GM19468 (cell line): ENCODE results near the gene APLN.

Source experiments
- ATAC-seq: cut with Tn5 transposase; IDR thresholded peaks from one replicate; pipeline ENCODE4 v1.9.1; 2021; ENCODE audit warnings: mild to moderate bottlenecking, moderate library complexity, moderate number of reproducible peaks; ENCODE audit not compliant: unreplicated experiment; ENCODE audit errors: extremely low read depth

APLN gene

DNA sequence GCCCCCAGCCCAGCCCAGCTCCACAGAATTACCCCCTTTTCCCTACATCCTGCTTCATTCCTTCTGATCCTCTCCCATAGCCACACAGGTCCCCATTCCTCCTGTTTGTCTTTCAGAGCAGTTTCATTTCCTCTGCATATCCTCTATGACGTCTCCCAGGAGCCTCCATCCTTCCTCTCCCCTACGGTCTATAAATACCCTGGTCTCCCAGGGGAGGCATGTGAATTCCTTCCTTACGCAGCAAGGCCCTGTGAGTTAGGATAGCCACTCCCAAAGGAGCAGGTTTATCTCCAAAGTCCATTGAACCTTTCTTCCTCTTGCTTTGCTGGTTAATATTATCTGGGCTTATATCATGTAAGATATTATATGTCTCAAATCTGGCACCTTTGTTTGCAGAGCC is 8.4 kb upstream of the APLN start:
- ATAC-seq = no peak

GRCh38 chrX:129661369-129661768 is 6.6 kb upstream of the APLN start:
- ATAC-seq = no peak

DNA sequence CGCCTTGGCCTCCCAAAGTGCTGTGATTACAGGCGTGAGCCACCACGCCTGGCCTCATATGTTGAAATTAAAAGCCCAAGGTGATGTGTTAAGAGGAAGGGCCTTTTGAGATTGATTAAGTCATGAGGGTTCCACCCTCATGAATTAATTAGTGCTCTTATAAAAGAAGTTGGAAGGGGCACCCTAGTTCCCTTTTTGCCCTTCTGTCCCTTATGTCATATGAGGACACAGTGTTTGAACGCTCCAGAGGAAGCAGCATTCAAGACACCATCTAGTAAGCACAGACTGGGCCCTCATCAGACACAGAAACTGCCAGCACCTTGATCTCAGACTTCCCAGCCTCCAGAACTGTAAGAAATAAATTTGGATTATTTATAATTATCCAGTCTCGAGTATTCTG is 5.1 kb upstream of the APLN start:
- ATAC-seq = no peak

DNA sequence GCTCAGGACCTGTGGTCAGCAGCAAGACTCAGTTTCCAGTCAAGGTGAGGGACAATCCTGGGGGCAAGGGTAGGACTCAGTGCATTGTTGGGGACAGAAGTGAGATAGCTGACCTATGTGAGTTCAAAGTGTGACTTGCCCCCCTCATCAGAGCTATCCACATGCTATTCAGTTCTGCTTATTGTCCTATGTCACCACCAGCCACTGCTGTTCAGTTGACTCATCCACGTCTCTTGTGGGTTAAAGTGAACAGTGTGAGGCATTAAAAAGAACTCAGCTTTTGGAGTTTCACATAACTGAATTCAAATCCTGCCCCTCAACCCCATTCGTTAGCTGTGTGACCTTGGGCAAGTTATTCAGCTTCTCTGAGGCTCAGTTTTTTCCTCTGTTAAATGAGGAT is 4.4 kb upstream of the APLN start:
- no peak for ATAC-seq

GRCh38 chrX:129658429-129658828 is 3.7 kb upstream of the APLN start:
- ATAC-seq = no peak

GRCh38 chrX:129655547-129656249 is 942 bp upstream of the APLN start:
- no peak for ATAC-seq

DNA sequence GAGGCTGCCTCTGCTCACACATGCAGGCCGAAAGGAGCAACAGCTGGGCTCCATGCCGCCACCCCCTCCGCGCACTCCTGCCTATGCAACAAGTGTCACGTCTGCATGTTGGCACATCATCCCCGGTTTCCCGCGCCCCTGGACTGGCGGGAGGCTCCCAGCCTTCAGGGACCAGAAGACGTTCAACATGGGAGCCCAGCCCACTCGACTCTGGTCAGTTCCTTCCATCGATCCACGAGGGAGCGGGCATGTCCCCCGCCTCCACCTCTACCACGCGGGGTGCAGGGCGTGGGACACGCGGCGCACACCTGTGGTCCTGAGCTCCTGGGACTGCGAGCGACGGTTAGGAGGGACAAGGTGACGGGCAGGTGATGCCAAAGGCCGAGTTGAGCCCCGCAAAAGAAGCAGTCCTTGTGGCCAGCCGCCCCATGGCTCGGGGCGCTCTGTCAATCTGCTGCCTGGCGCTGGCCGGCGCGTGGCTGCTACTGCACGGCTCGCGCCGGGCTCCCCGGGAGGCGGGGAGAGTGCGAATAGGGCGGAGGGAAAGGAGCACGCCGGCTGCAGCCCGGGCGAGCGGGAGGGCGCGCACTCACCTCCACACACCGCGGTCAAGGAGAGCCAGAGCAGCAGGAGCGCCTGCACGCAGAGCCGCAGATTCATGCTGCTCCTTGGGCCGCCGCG is 645 bp downstream of the APLN start:
- ATAC-seq = no peak

DNA sequence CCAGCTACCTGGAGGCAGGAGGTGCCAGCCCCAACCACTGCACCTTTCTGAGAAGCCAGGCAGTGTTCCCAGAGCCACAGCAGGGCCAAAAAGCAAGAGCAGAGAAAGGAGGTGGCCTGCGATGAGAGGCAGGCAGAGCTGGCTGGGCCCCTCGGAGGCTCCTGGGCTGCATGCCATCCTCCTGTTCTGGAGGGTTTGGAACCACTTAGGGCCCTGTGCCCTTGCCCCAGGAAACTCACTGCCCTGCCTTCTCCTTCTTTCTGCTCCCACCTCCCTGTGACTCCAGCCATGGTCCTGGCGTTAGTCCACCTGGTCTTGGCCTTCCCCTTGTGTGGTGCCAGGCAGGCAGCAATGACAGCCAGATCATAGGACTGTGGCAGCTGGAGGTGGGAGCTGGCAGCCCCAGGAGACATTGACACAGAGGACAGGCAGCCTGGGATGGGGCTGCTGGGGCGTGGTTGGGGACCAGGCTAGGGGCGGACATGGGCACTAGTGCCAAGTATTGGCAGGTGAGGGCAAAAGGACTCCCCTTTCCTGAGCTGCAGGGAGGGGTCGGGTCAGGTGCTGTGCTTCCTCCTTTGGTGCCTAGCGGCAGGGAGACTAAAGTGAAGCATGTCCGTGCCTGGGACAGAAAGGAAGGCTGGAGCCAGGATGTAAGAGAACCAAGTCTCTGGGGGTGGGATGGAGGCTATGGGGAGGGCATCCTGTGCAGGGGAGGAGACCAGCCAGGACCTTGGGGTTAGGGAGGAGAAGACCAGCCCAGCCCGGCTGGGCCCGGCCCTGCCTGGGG is 1.4 kb downstream of the APLN start:
- no peak for ATAC-seq

DNA sequence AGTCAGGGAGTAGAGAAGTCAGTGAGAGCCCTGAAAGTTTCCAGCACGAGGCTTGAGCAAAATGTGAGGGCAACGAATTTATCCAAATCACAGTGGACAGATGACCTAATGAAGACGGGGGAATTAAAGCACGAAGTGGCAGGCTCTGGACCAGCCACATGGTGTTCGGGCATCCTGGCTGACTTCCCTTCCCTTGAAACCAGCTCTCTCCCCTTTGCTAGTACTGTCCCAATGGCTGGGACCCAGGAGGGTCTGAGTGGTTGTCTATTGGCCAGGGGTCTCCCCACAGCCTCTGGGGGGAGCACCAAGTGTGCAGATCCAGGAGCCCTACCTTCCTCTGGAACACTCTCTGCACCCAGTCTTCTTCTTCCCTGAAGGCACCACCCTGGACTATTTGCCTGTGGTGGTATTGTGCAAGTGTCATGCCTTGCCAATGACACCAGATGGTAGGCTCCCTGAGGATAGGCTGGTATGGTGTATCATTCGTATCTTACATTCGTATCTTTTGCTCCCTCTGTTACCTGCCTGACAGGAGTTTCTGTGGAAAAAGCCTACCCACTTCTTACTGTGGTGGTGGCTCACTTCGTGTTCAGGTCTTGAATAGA is 2.1 kb downstream of the APLN start:
- ATAC-seq = no peak

GRCh38 chrX:129651756-129652564 is 2.8 kb downstream of the APLN start:
- ATAC-seq = no peak

GRCh38 chrX:129650821-129651510 is 3.8 kb downstream of the APLN start:
- no peak for ATAC-seq

DNA sequence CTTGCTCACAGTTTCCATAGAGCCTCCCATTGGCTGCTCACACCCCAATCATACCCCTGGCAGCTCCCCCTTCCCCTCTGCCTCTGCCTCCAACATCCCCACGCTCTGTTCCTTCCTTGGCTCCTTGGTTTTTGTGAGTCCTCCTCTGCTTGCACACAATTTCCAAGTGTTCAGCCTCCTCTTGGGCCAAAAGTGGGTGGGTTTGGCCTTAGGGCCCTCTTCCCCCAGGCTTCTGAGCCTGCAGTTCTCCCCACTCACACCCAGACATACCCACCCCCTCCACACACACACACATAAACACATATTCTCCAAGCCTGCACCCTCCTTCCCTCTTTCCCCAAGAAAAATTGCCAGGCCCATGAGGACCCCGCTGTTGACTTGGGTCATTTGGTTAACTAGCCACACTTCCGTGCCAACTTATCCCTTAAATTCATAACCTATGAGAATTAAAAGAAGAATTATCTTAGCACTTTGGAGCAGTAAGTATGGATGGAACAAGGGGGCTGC is 4.5 kb downstream of the APLN start:
- no peak for ATAC-seq

GRCh38 chrX:129649268-129650182 is 5.2 kb downstream of the APLN start:
- no peak for ATAC-seq

DNA sequence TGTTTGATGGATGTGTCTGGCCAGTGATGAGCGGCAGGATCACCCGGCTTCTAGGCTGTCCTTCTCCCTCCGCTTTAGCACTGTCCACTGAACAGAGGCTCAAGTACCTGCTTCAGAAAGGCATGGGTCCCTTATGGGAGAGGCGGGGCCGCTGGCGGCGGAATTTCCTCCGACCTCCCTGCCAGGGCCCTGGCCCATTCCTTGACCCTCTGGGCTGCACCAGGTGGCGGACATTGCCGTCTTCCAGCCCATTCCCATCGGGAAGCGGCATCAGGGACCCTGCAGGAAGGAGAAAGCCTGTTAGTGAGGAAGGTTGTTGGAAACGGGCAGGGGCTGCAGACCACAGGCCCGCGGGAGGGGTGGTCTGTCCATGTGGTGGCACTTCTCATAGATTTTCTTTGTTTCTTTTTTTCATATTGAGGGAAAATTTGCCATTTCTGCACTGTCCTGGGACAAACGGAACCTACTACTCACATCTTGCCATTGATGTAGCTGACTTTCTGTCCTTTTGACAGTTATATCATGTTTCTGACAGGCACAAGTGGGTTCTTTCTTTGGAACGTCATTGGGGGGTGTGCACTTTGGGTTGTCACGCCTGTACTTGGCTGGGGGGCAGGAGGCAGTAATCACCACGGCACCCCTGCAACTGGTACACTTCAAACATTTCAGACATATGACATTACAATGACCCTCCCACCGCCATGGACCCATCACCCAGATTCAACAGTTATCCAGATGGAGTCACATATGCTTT is 6.1 kb downstream of the APLN start:
- ATAC-seq = no peak

- ATAC-seq = no peak
Measured at GRCh38 chrX:129647418-129648410, 7.0 kb downstream of the APLN start.
